ENCODE measurements around the gene PPWD1. TPM values are rescaled to one million over a fixed set of nuclear protein-coding genes. Genes with fewer than 3 reads are reported as not detected.

PPWD1 gene
- total RNA-seq, 1 experiment from 2014 or later, result 44.5 TPM

DNA sequence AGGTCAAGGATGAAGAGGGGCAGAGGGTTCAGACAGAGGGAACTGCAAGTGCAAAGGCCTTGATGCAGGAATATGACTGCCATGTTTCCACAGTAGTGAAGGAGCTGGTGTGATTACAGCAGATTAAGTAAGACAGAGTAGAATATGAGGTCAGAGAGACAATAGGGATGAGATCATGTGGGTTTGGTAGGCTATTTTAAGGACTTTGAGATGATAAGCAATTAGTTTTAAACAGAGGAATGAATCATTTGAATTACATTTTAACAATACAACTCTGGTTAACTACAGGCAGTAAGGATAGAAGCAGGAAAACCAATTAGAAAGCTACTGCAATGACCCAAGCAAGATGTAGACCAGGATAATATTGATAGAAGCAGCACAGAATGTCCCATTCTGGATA, 7.8 kb upstream of the PPWD1 start:
- POLR2A ChIA-PET, result no interaction called here
- no peaks in the 10 kb centered on the region for H3K9me3 Mint-ChIP-seq (ENCODE audit: unreplicated experiment)
- peaks cover 31% of the 10 kb centered on the region for H3K36me3 Mint-ChIP-seq (ENCODE audit: insufficient read depth, unreplicated experiment)
- H3K4me1 ChIP-seq, result no peaks in the 10 kb centered on the region
- H3K27me3 ChIP-seq (replicated peaks; ENCODE audit: control insufficient read depth, insufficient read depth, low read length), result no peaks in the 10 kb centered on the region
- H3K27me3 Mint-ChIP-seq (ENCODE audit: insufficient read depth, unreplicated experiment), result no peaks in the 10 kb centered on the region
- no peaks in the 10 kb centered on the region for H3K9me3 ChIP-seq
- DNase-seq, result no peak
- no TSS peak for BruUV-seq (replicated peaks)
- no peak overlapping the region for H3K27ac Mint-ChIP-seq (ENCODE audit: unreplicated experiment)
- no peaks in the 10 kb centered on the region for H3K36me3 ChIP-seq (ENCODE audit: control insufficient read depth, insufficient read depth, low read length)
- intact Hi-C loops (cut with micrococcal nuclease; ENCODE audit: unreplicated experiment), result no loop called here
- no peak overlapping the region for H3K4me3 ChIP-seq (ENCODE audit: low read depth, low read length)
- no peaks in the 10 kb centered on the region for H3K4me1 Mint-ChIP-seq (ENCODE audit: low read depth, unreplicated experiment)
- CTCF ChIA-PET, result no interaction called here
- TF ChIP-seq, protein P1, sequence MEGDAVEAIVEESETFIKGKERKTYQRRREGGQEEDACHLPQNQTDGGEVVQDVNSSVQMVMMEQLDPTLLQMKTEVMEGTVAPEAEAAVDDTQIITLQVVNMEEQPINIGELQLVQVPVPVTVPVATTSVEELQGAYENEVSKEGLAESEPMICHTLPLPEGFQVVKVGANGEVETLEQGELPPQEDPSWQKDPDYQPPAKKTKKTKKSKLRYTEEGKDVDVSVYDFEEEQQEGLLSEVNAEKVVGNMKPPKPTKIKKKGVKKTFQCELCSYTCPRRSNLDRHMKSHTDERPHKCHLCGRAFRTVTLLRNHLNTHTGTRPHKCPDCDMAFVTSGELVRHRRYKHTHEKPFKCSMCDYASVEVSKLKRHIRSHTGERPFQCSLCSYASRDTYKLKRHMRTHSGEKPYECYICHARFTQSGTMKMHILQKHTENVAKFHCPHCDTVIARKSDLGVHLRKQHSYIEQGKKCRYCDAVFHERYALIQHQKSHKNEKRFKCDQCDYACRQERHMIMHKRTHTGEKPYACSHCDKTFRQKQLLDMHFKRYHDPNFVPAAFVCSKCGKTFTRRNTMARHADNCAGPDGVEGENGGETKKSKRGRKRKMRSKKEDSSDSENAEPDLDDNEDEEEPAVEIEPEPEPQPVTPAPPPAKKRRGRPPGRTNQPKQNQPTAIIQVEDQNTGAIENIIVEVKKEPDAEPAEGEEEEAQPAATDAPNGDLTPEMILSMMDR (IDR thresholded peaks at IDR 0.05; ENCODE audit: insufficient read depth in 1 of 2, low read depth in 1 of 2, low read length in 1 of 2, severe bottlenecking in 1 of 2, unreplicated experiment in 1 of 2), result no peak
- no peak overlapping the region for H3K4me3 Mint-ChIP-seq (ENCODE audit: unreplicated experiment)

DNA sequence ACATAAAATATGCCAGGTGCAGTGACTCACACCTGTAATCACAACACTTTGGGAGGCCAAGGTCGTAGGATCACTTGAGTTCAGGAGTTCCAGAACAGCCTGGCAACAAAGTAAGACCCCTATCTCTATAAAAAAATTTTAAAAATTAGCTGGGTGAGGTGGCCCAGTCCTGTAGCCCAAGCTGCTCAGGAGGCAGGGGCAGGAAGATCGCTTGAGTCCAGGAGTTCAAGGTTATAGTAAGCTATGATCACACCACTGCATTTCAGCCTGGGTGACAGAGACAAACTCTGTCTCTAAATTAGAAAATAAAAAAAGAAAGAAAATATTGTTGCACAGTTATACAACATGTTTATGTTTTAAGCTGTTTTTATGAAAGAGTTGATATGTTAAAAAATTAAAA, 6.9 kb upstream of the PPWD1 start:
- peaks cover 30% of the 10 kb centered on the region for H3K36me3 Mint-ChIP-seq (ENCODE audit: insufficient read depth, unreplicated experiment)
- Histone ChIP-seq H3K27me3 (replicated peaks; ENCODE audit: control insufficient read depth, insufficient read depth, low read length) (no peaks in the 10 kb centered on the region), H3K4me3 (ENCODE audit: low read depth, low read length) (no peak overlapping the region), H3K36me3 (ENCODE audit: control insufficient read depth, insufficient read depth, low read length) (no peaks in the 10 kb centered on the region), H3K4me1 (no peaks in the 10 kb centered on the region), H3K9me3 (no peaks in the 10 kb centered on the region)
- H3K4me3 Mint-ChIP-seq (ENCODE audit: unreplicated experiment), result no peak overlapping the region
- ChIA-PET POLR2A (no interaction called here), CTCF (no interaction called here)
- DNase-seq, result no peak
- no peaks in the 10 kb centered on the region for H3K9me3 Mint-ChIP-seq (ENCODE audit: unreplicated experiment)
- H3K27me3 Mint-ChIP-seq (ENCODE audit: insufficient read depth, unreplicated experiment), result no peaks in the 10 kb centered on the region
- H3K4me1 Mint-ChIP-seq (ENCODE audit: low read depth, unreplicated experiment), result no peaks in the 10 kb centered on the region
- H3K27ac Mint-ChIP-seq (ENCODE audit: unreplicated experiment), result no peak overlapping the region
- TF ChIP-seq, protein P1 (IDR thresholded peaks at IDR 0.05; ENCODE audit: insufficient read depth in 1 of 2, low read depth in 1 of 2, low read length in 1 of 2, severe bottlenecking in 1 of 2, unreplicated experiment in 1 of 2), result no peak
- BruUV-seq (replicated peaks), result no TSS peak
- intact Hi-C loops (cut with micrococcal nuclease; ENCODE audit: unreplicated experiment), result no loop called here

DNA sequence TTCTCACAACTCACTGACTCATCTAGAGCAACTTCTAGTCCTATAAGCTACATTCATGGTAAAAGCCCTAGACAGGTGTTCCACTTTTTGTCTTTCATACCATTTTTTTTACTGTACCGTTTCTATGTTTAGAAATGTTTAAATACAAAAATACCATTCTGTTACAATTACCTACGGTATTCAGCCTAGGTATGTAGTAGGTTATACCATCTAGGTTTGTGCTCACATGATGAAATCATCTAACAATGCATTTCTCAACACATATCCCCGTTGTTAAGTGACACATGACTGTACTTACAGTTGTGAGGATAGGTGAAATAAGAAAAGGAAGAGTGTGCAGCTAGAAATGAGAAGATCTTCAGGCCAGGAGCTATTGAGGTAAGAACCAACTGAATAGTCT, 6.4 kb upstream of the PPWD1 start:
- Mint-ChIP-seq H3K36me3 (ENCODE audit: insufficient read depth, unreplicated experiment) (peaks cover 30% of the 10 kb centered on the region), H3K27me3 (ENCODE audit: insufficient read depth, unreplicated experiment) (no peaks in the 10 kb centered on the region), H3K4me1 (ENCODE audit: low read depth, unreplicated experiment) (no peaks in the 10 kb centered on the region), H3K4me3 (ENCODE audit: unreplicated experiment) (no peak overlapping the region), H3K27ac (ENCODE audit: unreplicated experiment) (no peak overlapping the region), H3K9me3 (ENCODE audit: unreplicated experiment) (no peaks in the 10 kb centered on the region)
- TF ChIP-seq, protein P1 (IDR thresholded peaks at IDR 0.05; ENCODE audit: insufficient read depth in 1 of 2, low read depth in 1 of 2, low read length in 1 of 2, severe bottlenecking in 1 of 2, unreplicated experiment in 1 of 2), result no peak
- no peak overlapping the region for H3K4me3 ChIP-seq (ENCODE audit: low read depth, low read length)
- H3K9me3 ChIP-seq, result no peaks in the 10 kb centered on the region
- CTCF ChIA-PET, result no interaction called here
- BruUV-seq (replicated peaks), result no TSS peak
- H3K27me3 ChIP-seq (replicated peaks; ENCODE audit: control insufficient read depth, insufficient read depth, low read length), result no peaks in the 10 kb centered on the region
- DNase-seq, result no peak
- intact Hi-C loops (cut with micrococcal nuclease; ENCODE audit: unreplicated experiment), result no loop called here
- POLR2A ChIA-PET, result no interaction called here
- peaks cover 2% of the 10 kb centered on the region; the same call in 1 of the 2 replicates for H3K4me1 ChIP-seq
- H3K36me3 ChIP-seq (ENCODE audit: control insufficient read depth, insufficient read depth, low read length), result no peaks in the 10 kb centered on the region

All from Caco-2 (cell line).